Mucosa of rectum (tissue), 2 donors: ENCODE data around the gene WDR31.
"Not testable (repeated sequence)": the region's sequence is repeated elsewhere in the genome, so short reads cannot be mapped to it uniquely, and the experiment has no call there.

ENCODE experiments used
- H3K27ac ChIP-seq, 2 donors: one replicate each; pipeline ENCODE4 v1.7.0; 2013; ENCODE audit warnings: inconsistent platforms in 2 of 2, low read depth in 2 of 2, low read length in 2 of 2
- H3K27me3 ChIP-seq, 2 donors: one replicate each; pipeline ENCODE4 v1.7.0; 2013; ENCODE audit warnings: low read length in 2 of 2; ENCODE audit not compliant: control insufficient read depth in 2 of 2, insufficient read depth in 2 of 2
- H3K36me3 ChIP-seq, 2 donors: one replicate each; pipeline ENCODE4 v1.7.0; 2013; ENCODE audit warnings: low read length in 2 of 2; ENCODE audit not compliant: control insufficient read depth in 2 of 2, insufficient read depth in 2 of 2
- H3K4me1 ChIP-seq, 2 donors: one replicate each; pipeline ENCODE4 v1.7.0; 2013; ENCODE audit warnings: low read length in 2 of 2, mild to moderate bottlenecking in 1 of 2; ENCODE audit not compliant: control insufficient read depth in 2 of 2, insufficient read depth in 2 of 2
- H3K4me3 ChIP-seq, 2 donors: one replicate each; pipeline ENCODE4 v1.7.0; 2013; ENCODE audit warnings: low read length in 2 of 2
- H3K9ac ChIP-seq, 2 donors: one replicate each; pipeline ENCODE4 v1.7.0; 2013; ENCODE audit warnings: low read length in 2 of 2, low read depth in 1 of 2, mild to moderate bottlenecking in 1 of 2
- H3K9me3 ChIP-seq, 2 donors: one replicate each; pipeline ENCODE4 v1.7.0; 2013; ENCODE audit warnings: low read length in 2 of 2; ENCODE audit not compliant: control insufficient read depth in 2 of 2
- donor health status: healthy.
- donor health status: Normal muscosa, but diverticular disease.

WDR31 gene

DNA sequence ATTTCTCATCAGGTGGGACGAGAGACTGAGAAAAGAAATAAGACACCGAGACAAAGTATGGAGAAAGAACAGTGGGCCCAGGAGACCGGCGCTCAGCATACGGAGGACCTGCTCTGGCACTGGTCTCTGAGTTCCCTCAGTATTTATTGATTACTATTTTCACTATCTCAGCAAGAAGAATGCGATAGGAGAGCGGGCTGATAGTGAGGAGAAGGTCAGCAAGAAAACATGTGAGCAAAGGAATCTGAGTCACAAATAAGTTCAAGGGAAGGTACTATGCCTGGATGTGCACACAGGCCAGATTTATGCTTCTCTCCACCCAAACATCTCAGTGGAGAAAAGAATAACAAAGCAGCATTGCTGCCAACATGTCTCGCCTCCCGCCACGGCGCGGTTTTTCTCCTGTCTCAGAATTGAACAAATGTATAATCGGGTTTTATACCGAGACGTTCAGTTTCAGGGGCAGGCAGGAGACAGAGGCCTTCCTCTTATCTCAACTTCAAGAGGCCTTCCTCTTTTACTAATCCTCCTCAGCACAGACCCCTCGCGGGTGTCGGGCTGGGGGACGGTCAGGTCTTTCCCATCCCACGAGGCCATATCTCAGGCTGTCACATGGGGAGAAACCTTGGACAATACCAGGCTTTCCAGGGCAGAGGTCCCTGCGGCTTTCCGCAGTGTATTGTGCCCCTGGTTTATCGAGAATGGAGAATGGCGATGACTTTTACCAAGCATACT is 39.2 kb upstream of the WDR31 start:
- H3K27me3 ChIP-seq, H3K36me3 ChIP-seq, H3K4me3 ChIP-seq, H3K9me3 ChIP-seq: not testable (repeated sequence)
- peaks cover 24 to 48% of the 10 kb centered on the region in 2 donors for H3K4me1 ChIP-seq
- H3K27ac ChIP-seq: peak overlapping the region in 1 of 2 donors; percentile 90
- H3K9ac ChIP-seq: peak overlapping the region in 1 of 2 donors; percentile 16

DNA sequence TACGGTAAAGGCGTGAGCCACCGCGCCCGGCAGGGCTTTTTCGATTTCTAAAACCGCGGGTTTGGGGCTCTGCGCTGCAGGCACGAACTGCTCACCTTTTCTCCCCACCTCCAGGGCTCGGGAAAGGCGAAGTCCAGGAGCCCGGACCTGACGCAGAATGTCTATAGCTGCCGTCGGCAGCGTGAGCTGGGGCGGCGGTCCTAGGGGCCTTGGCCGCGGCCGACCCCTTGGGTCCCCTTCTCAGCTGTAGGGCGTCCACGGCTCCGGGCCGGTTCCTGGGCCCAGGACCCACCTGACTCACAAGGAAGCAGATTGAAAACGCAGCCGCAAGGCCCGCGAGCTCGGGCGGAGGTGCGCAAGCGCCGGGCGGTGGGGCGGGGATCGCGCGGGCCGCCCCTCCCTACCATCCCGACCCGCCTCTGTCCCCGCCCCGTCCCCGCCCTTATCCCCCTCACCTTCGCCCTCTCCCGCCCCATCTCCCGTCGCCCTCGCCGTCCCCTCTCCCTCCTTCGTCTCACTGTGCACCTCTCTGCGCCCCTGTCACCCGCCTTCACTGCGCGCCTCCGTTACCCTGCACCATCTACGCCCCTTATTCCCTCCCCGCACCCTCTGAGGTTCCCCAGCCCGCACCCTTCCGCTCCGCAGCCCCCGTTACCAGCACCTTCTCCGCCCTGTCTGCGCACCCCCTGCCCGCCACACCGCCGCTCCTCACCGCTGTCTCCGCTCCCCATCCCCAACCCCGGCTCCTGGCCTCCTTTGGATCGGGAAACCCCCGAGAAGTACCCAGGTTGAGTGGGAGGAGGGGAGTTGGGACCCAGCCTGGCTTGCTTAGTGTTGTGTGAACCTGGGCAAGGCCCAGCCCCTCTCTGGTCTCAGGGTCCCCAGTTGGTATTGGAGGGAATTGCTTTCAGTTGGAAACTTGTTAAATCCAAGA is 36.8 kb upstream of the WDR31 start, which contains the start of gene HDHD3:
HDHD3 (minus strand) TSS at position 353 of the 934 bp plus-strand sequence. CDS start 2,632 bp downstream, outside the sequence.
- Histone ChIP-seq H3K9me3 (no peaks in the 10 kb centered on the region), H3K27me3 (no peaks in the 10 kb centered on the region), H3K9ac (peak within 1 kb of the TSS; percentile 89 to 97), H3K4me1 (peaks cover 31 to 46% of the 10 kb centered on the region in 2 donors), H3K4me3 (peak within 1 kb of the TSS; percentile 84 to 92), H3K36me3 (peaks cover 22 to 28% of the 10 kb centered on the region in 2 donors), H3K27ac (peak within 1 kb of the TSS; percentile 95 to 97)

DNA sequence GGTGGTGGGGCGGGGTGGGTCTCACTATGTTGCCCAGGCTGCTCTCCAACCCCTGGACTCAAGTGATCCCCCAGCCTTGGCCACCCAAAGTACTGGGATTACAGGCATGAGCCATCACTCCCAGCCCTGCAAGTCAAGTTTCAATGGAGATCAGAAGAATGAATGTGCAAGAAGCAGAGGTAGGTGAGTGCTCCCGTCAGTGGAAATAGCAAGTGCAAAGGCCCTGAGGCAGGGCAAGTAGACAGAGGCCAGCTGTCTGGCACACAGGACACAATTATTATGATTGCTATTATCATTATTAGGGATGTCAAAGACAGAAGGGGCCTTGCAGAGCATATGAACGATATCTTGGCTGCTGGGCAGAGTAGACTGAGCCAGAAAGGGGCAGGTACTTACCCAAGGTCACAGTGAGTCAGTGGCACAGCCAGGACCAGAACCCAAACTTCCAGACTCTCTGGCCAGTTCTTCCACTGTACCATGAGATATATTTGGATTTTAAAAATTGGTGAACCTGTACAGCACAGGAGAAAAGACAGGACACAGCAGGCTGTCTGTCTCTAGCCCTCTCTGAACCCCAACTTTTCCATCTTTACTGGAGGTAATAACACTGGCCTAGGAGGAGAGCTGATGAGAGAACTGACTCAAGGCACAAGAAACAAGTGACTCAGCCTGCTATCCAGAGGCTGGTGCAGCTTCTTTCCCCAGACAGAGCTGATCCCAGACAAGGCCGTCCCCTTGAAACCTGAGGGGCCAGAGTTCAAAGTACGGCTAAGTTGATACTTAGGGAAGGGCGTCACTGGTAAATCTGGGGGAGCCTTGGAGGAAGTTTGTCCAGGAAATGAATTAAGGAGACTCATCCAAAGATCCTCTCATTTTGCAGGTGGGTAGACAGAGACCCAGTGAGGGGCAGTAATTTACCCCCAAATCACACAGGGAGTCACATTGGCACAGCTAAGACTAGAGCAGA is 35.3 kb upstream of the WDR31 start:
- peaks cover 24 to 36% of the 10 kb centered on the region in 2 donors for H3K4me1 ChIP-seq
- no peaks in the 10 kb centered on the region for H3K27me3 ChIP-seq
- no peaks in the 10 kb centered on the region for H3K9me3 ChIP-seq
- peak overlapping the region; percentile 95 to 97 for H3K27ac ChIP-seq
- peaks cover 22 to 28% of the 10 kb centered on the region in 2 donors for H3K36me3 ChIP-seq
- peak overlapping the region; percentile 84 to 92 for H3K4me3 ChIP-seq
- peak overlapping the region; percentile 89 to 97 for H3K9ac ChIP-seq

DNA sequence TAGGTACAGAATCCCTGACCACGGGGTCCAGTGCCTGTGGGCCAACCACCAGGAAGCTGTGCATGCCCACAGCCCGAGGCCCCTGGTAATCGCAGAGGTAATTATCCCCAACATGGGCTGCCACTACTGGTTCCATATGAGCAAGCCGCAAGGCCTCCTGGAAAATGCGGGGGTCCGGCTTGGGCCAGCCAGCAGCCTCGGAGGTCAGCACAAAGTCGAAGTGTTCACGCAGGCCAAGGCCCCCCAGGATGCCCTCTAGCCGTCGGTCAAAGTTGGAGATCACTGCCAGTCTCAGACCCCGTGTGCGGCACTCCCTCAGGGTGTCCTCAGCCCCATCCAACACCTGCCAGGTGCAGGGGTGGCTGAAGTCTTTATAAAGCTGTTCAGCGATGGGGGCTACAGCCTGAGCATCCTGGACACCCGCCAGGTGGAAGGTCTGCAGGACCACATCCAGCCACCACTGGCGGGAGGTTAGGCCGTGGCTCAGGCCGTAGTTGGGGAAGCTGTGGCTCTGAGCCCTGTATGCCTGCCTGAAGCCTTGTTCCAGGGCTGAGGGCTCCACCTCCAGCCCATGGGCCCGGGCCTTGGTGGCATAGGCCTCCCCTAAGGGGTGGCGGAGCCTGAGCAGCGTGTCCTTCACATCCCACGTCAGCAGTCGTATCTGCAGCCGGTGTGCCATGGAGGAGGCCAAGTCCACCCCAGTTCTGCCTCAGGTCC is 33.8 kb upstream of the WDR31 start:
- H3K9me3 ChIP-seq: no peaks in the 10 kb centered on the region
- no peak overlapping the region for H3K27ac ChIP-seq
- peaks cover 24 to 26% of the 10 kb centered on the region in 2 donors for H3K4me1 ChIP-seq
- H3K9ac ChIP-seq: no peak overlapping the region
- peaks cover 22 to 28% of the 10 kb centered on the region in 2 donors for H3K36me3 ChIP-seq
- H3K27me3 ChIP-seq: no peaks in the 10 kb centered on the region
- H3K4me3 ChIP-seq: no peak overlapping the region

DNA sequence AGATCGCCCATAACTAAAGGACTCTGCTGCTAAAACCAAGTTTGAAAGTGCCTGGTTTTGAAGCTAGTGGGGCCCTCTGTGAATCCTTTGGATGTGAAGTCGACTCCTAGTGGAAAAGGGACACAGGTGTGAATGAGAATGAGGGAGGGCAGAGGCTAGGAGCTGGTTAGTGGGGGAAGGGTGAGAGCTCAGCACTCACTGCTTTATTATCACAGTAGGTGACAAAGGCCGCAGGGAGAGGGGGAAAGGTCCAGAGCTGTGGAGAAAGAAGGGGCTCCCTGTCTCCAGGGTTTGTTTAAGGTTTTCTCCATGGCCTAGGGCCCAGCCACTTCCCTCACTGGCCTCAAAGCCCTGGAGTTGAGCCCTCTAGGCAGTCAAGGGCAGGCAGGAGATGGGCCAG is 33.2 kb upstream of the WDR31 start:
- H3K9ac ChIP-seq: no peak overlapping the region
- H3K36me3 ChIP-seq: peaks cover 22 to 28% of the 10 kb centered on the region in 2 donors
- peaks cover 24 to 26% of the 10 kb centered on the region in 2 donors for H3K4me1 ChIP-seq
- no peaks in the 10 kb centered on the region for H3K9me3 ChIP-seq
- H3K4me3 ChIP-seq: no peak overlapping the region
- no peak overlapping the region for H3K27ac ChIP-seq
- no peaks in the 10 kb centered on the region for H3K27me3 ChIP-seq

DNA sequence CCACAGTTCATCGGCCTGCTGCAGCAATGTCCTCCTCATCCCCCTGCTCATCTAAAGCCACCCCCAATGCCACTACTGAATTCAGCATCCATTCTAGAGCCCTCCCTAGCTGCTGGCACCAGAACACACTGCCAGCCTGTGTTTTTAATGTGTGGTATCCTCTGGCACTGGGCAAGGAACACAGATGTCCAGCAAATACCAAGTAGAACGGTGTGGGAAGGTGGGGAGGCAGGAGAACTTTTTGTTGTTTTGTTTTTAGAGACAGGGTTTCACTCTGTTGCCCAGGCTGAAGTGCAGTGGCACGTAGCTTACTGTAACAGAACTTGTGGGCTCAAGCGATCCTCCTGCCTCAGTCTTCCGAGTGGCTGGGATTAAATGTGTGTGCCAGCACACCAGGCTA is 32.0 kb upstream of the WDR31 start:
- H3K4me1 ChIP-seq: peaks cover 20 to 24% of the 10 kb centered on the region in 2 donors

DNA sequence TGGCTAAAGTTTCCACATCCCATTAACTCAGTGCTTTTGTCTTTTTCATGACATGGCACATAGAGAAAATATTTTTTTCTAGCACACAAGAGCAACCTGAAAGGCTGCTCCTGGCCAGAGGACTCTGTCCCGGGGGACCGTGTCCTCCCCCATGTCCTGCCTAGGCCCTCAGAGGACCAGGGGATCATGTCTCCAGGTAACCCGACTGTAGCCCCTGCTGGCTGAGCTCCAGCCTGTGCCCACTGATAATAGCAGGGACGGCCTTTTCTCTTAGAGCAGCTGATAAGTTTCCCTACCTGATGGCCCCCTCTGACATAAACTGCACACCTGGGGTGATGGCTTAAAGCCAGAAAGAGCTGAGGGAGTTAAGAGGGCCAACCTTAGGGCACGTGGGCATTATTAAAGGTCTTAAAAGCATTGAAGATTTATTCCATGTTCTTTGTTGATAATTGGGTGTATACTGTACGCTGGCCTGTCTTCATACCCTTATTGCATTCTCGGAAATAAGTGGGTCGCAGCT is 30.8 kb upstream of the WDR31 start:
- no peak overlapping the region for H3K27ac ChIP-seq

More for the DNA sequence above, 32.0 kb upstream of the WDR31 start:
- Histone ChIP-seq H3K36me3 (peaks cover 22 to 28% of the 10 kb centered on the region in 2 donors), H3K9ac (no peak overlapping the region), H3K4me3 (no peak overlapping the region), H3K27me3 (no peaks in the 10 kb centered on the region), H3K9me3 (no peaks in the 10 kb centered on the region), H3K27ac (no peak overlapping the region)

DNA sequence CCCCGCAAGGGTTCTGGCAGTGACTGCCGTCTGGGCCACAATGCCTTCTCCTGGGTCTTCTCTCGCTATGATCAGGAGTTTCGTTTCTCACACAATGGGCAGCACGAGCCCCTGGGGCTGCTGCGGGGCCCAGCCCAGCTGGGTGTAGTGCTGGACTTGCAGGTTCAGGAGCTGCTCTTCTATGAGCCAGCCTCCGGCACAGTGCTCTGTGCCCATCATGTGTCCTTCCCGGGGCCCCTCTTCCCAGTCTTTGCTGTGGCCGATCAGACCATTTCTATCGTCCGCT is 29.7 kb upstream of the WDR31 start:
- H3K9ac ChIP-seq: no peak overlapping the region
- peaks cover 25 to 30% of the 10 kb centered on the region in 2 donors for H3K36me3 ChIP-seq
- no peak overlapping the region for H3K27ac ChIP-seq
- H3K27me3 ChIP-seq: no peaks in the 10 kb centered on the region
- H3K4me3 ChIP-seq: no peak overlapping the region
- H3K4me1 ChIP-seq: peaks cover 14 to 16% of the 10 kb centered on the region in 2 donors
- no peaks in the 10 kb centered on the region for H3K9me3 ChIP-seq

More for the DNA sequence above, 30.8 kb upstream of the WDR31 start:
- Histone ChIP-seq H3K36me3 (peaks cover 25 to 33% of the 10 kb centered on the region in 2 donors), H3K9me3 (no peaks in the 10 kb centered on the region), H3K9ac (no peak overlapping the region), H3K4me3 (no peak overlapping the region), H3K4me1 (peaks cover 19 to 24% of the 10 kb centered on the region in 2 donors), H3K27me3 (no peaks in the 10 kb centered on the region)
